IgD-negative memory B cell (primary cell): Measurements from ENCODE around the gene WDR37. TPM values are rescaled to one million over a fixed set of nuclear protein-coding genes. Genes with fewer than 3 reads are reported as not detected.

Experiments used
- H3K27ac Mint-ChIP-seq, 3 donors: one replicate each; pipeline ENCODE4 v1.8.0; 2020 to 2022; ENCODE audit warnings: mild to moderate bottlenecking in 3 of 3, mixed read lengths in 3 of 3, moderate library complexity in 1 of 3
- H3K27me3 Mint-ChIP-seq: one replicate; pipeline ENCODE4 v1.8.0; 2021; ENCODE audit warnings: mixed read lengths
- H3K36me3 Mint-ChIP-seq: one replicate; pipeline ENCODE4 v1.8.0; 2020; ENCODE audit warnings: mild to moderate bottlenecking, mixed read lengths
- H3K4me1 Mint-ChIP-seq, 3 donors: one replicate each; pipeline ENCODE4 v1.8.0; 2020 to 2022; ENCODE audit warnings: mixed read lengths in 3 of 3, mild to moderate bottlenecking in 1 of 3
- H3K4me3 Mint-ChIP-seq, 4 donors: one replicate each; pipeline ENCODE4 v1.8.0; 2020 to 2022; ENCODE audit warnings: mild to moderate bottlenecking in 4 of 4, mixed read lengths in 4 of 4, moderate library complexity in 3 of 4
- H3K9me3 Mint-ChIP-seq, 3 donors: one replicate each; pipeline ENCODE4 v1.8.0; 2020 to 2021; ENCODE audit warnings: mixed read lengths in 3 of 3, mild to moderate bottlenecking in 1 of 3
- polyA plus RNA-seq: library from polyadenylated mRNA; unstranded; fragments of 300-500 nt; fragmentation: Illumina TruSeq; gene quantifications from one replicate; pipeline ENCODE4 v1.2.3, GENCODE V29; 2021

Gene WDR37
- polyA plus RNA-seq, 1 donor from 2014 or later, result 14.7 TPM

DNA sequence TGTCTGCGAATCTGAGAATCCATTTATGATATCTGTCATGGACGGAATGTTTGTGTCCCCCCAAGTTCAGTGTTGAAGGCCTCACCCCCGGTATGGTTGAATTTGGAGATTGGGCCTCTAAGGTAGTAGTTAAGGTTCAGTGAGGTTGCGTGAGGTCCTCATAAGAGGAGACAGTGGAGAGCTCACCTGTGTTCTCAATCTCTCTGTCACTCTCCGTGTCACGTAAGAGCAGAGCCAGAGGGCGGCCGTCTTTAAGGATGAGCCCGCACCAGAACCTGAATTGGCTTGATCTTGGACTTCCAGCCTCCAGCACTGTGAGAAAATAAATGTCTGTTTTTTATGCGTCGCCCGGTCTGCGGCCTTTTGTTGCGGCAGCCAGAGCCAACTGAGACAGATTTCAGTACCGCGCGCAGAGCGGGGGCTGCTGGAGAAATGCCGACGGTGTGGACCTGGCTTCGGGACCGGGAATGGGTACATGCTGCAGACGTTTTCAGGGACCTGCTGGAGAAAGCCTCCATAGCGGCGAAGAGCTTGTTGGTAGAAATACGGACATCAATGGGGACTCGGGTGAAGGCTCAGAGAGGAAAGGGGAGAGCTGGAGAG lies 40.2 kb downstream of the WDR37 start:
- Mint-ChIP-seq H3K36me3 (peaks cover 2% of the 10 kb centered on the region), H3K27ac (no peak overlapping the region), H3K4me3 (no peak overlapping the region), H3K27me3 (no peaks in the 10 kb centered on the region), H3K4me1 (peaks cover 0 to 3% (median 0%) of the 10 kb centered on the region in 3 donors), H3K9me3 (no peaks in the 10 kb centered on the region)

DNA sequence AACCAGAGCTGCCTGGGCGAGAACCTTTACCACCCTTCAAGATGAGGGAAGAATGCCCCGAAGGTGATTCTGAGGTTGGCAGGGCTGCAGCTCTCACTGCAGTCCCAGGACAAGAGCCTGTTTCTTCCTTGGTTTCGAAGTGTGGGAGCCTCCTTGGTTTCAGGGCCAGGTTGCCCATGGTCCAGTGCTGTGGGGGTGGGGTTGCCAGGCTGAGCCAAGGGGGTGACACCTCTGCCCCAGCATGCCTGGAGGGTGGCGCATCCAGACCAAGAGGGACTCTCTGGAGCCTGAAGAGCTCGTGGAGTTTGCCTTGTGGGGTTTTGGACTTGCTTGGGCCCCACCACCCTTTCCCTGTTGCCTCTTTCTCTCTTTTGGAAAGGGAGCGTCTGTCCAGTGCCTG lies 41.3 kb downstream of the WDR37 start:
- Mint-ChIP-seq H3K4me3 (no peak overlapping the region), H3K9me3 (no peaks in the 10 kb centered on the region), H3K27ac (no peak overlapping the region), H3K4me1 (peaks cover 0 to 3% (median 0%) of the 10 kb centered on the region in 3 donors), H3K27me3 (no peaks in the 10 kb centered on the region), H3K36me3 (peaks cover 2% of the 10 kb centered on the region)

DNA sequence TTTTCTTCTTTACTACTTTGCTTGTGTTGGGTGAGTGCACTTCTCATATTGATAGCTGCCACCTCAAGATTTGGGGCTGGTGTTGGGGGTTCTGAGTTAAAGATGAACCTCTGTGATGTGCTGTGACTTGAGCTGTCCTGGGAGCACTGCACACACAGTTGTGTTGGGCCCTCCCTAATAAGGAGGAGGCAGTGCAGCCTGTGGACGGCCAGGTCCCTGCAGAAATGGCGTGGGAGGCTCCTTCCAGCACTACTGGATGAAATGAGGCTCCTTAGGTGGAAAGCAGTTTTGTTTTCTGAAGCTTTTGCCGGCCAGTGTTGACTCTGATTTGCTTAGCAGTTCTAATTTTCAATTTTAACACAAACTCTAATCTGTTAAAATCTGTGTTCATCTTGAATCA lies 44.0 kb downstream of the WDR37 start:
- H3K27me3 Mint-ChIP-seq, result no peaks in the 10 kb centered on the region
- peaks cover 0 to 3% (median 0%) of the 10 kb centered on the region in 3 donors for H3K4me1 Mint-ChIP-seq
- no peak overlapping the region for H3K27ac Mint-ChIP-seq
- H3K36me3 Mint-ChIP-seq, result peaks cover 3% of the 10 kb centered on the region
- no peaks in the 10 kb centered on the region for H3K9me3 Mint-ChIP-seq
- H3K4me3 Mint-ChIP-seq, result no peak overlapping the region

DNA sequence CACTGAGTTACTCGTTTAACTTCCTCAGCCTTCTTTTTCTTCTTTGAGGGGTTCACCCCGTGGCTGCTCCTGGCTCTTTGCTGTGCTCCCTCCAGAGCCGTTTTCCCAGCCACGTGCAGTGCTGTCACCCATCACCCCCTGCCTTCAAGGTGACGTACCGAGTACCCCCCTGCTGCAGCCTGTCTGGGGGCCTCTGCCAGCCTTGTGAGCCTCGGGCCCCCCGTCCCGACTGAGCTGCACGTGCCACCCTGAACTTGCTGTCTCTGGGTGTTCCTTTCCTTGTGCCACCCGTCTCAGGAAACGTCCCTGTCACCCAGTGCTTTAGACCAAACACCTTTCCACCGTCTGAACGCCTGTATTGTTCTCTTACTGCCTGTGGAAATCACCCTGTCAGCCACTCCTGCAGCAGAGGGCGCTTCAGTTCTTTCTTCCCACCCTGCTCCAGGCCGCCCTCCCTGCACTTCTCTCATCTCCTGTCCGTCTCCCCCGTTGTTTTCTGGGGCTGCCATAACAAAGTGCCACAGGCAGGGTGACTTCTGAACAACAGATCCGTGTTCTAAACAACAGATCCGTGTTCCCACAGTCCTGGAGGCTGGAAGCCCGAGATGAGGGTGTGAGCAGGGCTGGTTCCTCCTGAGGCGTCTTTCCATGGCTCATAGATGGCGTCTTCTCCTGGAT lies 44.6 kb downstream of the WDR37 start:
- no peaks in the 10 kb centered on the region for H3K27me3 Mint-ChIP-seq
- H3K36me3 Mint-ChIP-seq, result peaks cover 3% of the 10 kb centered on the region
- peaks cover 0 to 3% (median 0%) of the 10 kb centered on the region in 3 donors for H3K4me1 Mint-ChIP-seq
- H3K9me3 Mint-ChIP-seq, result no peaks in the 10 kb centered on the region
- peak overlapping the region in 1 of 4 donors; percentile 55 for H3K4me3 Mint-ChIP-seq
- H3K27ac Mint-ChIP-seq, result peak overlapping the region in 1 of 3 donors; percentile 4

DNA sequence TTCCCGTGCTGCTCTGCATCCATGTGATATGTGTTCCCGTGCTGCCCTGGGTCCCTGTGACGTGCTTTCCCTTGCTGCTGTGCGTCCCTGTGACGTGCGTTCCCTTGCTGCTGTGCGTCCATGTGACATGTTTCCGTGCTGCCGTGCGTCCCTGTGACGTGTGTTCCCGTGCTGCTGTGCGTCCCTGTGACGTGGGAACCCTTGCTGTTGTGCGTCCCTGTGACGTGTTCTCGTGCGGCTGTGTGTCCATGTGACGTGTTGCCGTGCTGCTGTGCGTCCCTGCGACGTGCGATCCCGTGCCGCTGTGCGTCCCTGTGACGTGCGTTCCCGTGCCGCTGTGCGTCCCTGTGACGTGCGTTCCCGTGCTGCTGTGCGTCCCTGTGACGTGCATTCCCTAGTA lies 45.8 kb downstream of the WDR37 start:
- no peaks in the 10 kb centered on the region for H3K27me3 Mint-ChIP-seq
- no peaks in the 10 kb centered on the region for H3K9me3 Mint-ChIP-seq
- peaks cover 7% of the 10 kb centered on the region for H3K36me3 Mint-ChIP-seq
- no peak overlapping the region for H3K27ac Mint-ChIP-seq
- H3K4me1 Mint-ChIP-seq, result peaks cover 0 to 3% (median 3%) of the 10 kb centered on the region in 3 donors
- no peak overlapping the region for H3K4me3 Mint-ChIP-seq

DNA sequence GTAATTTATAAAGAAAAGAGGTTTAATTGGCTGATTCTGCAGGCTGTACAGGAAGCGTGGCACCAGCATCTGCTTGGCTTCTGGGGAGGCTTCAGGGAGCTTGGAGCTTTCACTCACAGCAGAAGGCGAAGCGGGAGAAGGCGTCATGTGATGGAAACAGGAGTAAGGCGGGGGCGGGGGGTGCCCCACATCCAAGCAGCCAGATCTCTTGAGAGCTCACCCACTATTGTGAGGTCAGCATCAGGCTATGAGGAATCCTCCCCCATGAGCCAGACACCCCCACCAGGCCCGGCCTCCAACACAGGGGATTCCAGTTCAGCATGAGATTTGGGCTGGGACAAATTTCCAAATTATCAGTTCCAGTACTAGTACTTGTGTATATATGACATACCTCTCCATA lies 46.2 kb downstream of the WDR37 start:
- H3K36me3 Mint-ChIP-seq, result peaks cover 7% of the 10 kb centered on the region
- H3K4me3 Mint-ChIP-seq, result no peak overlapping the region
- H3K4me1 Mint-ChIP-seq, result peaks cover 0 to 3% (median 3%) of the 10 kb centered on the region in 3 donors
- H3K27me3 Mint-ChIP-seq, result no peaks in the 10 kb centered on the region
- peak overlapping the region in 1 of 3 donors; percentile 14 for H3K27ac Mint-ChIP-seq
- no peaks in the 10 kb centered on the region for H3K9me3 Mint-ChIP-seq

DNA sequence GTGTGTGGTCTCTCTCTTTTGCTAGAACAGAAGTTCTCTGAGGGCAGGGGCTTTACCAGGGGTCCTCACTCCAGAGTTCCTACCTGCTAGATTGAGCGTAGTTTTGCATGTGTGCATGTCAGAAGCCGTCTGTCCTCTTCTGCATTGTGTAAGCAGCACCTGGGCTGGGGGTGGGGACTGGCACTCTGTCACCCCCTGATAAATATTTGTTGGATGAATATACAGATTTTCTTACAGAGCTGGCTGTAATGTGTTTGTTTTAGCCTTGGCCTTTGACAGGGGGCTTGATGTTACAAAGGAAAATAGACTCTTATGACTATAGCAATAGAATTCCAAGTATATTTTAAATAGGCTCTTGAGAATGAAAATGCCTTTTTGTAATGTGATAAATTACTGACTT lies 46.6 kb downstream of the WDR37 start:
- Mint-ChIP-seq H3K27me3 (peaks cover 2% of the 10 kb centered on the region), H3K27ac (peak overlapping the region in 1 of 3 donors; percentile 14), H3K36me3 (peaks cover 11% of the 10 kb centered on the region), H3K4me3 (no peak overlapping the region), H3K4me1 (peaks cover 0 to 3% (median 3%) of the 10 kb centered on the region in 3 donors), H3K9me3 (no peaks in the 10 kb centered on the region)

DNA sequence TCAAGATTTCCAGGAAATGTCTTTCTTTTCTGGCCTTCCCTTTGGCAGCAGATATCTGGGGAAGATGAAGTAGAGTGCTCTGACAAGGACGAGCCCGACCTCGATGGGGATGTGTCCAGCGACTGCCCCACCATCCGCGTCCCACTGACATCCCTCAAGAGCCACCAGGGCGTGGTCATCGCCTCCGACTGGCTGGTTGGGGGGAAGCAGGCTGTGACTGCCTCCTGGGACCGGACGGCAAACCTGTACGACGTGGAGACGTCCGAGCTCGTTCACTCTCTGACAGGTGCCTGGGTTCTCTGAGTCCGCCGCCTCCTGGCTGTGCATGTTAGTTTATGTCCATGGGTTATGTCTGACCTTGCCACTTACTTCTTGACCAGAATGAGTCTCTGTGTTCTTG lies 47.4 kb downstream of the WDR37 start:
- no peaks in the 10 kb centered on the region for H3K9me3 Mint-ChIP-seq

DNA sequence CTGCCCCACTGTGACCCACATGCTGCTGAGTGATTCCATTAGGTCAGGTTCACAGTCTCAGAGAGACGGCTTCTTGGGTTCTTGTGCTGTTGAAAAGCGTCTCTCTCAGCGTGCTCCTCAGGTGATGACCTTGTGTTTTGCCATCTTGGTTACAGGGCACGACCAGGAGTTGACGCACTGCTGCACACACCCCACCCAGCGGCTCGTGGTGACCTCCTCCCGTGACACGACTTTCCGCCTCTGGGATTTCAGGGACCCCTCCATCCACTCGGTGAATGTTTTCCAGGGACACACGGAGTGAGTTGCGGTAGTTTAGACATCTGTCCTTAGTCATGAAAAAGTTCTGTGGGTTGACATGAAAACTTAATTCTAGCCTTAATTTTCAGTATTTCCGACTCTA lies 48.8 kb downstream of the WDR37 start:
- Mint-ChIP-seq H3K4me1 (peaks cover 2 to 7% (median 4%) of the 10 kb centered on the region in 3 donors), H3K27ac (peak overlapping the region in 1 of 3 donors; percentile 50), H3K36me3 (peaks cover 13% of the 10 kb centered on the region)

More for the DNA sequence above, 47.4 kb downstream of the WDR37 start:
- Mint-ChIP-seq H3K4me3 (no peak overlapping the region), H3K27ac (no peak overlapping the region), H3K27me3 (peaks cover 2% of the 10 kb centered on the region), H3K36me3 (peaks cover 13% of the 10 kb centered on the region), H3K4me1 (peaks cover 0 to 3% (median 3%) of the 10 kb centered on the region in 3 donors)

DNA sequence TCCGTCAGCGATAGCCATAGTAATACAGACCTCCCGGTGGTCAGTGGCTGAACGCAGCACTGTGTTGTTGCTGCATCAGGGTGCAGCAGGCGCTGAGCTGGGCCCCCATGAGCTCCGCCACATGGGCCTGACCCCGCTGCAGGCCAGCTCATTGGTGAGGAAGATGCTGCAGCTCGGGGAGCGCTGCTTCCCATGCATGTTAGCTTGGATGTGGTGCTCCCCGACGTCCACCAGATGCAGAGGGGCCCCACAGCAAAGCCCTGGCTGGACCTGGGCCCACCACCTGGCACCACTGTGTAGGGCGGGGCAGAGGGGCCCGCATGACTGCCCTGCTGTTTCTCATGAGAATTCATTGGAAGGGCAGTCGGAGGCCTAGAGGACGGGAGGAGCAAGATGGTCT lies 50.8 kb downstream of the WDR37 start:
- H3K27ac Mint-ChIP-seq, result no peak overlapping the region

More for the DNA sequence above, 48.8 kb downstream of the WDR37 start:
- Mint-ChIP-seq H3K9me3 (no peaks in the 10 kb centered on the region), H3K27me3 (peaks cover 2% of the 10 kb centered on the region), H3K4me3 (no peak overlapping the region)

DNA sequence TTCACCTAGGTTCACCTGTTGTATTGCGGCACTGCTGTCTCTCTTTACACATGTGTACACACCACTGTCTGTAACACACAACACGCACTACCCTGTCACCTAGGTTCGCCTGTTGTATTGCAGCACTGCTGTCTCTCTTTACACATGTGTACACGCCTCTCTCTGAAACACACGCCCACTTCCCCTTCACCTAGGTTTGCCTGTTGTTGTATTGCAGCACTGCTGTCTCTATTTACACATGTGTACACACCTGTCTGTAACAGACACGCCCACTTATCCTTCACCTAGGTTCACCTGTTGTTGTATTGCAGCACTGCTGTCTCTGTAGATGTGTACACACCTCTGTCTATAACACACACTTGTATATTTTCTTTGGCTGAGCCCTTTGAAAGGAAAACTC lies 51.5 kb downstream of the WDR37 start:
- no peaks in the 10 kb centered on the region for H3K9me3 Mint-ChIP-seq
- H3K4me1 Mint-ChIP-seq, result peaks cover 6 to 13% (median 11%) of the 10 kb centered on the region in 3 donors
- H3K27ac Mint-ChIP-seq, result no peak overlapping the region
- no peak overlapping the region for H3K4me3 Mint-ChIP-seq
- peaks cover 13% of the 10 kb centered on the region for H3K36me3 Mint-ChIP-seq
- H3K27me3 Mint-ChIP-seq, result peaks cover 2% of the 10 kb centered on the region

More for the DNA sequence above, 50.8 kb downstream of the WDR37 start:
- Mint-ChIP-seq H3K4me3 (no peak overlapping the region), H3K36me3 (peaks cover 13% of the 10 kb centered on the region), H3K27me3 (peaks cover 2% of the 10 kb centered on the region), H3K9me3 (no peaks in the 10 kb centered on the region), H3K4me1 (peaks cover 6 to 13% (median 11%) of the 10 kb centered on the region in 3 donors)

DNA sequence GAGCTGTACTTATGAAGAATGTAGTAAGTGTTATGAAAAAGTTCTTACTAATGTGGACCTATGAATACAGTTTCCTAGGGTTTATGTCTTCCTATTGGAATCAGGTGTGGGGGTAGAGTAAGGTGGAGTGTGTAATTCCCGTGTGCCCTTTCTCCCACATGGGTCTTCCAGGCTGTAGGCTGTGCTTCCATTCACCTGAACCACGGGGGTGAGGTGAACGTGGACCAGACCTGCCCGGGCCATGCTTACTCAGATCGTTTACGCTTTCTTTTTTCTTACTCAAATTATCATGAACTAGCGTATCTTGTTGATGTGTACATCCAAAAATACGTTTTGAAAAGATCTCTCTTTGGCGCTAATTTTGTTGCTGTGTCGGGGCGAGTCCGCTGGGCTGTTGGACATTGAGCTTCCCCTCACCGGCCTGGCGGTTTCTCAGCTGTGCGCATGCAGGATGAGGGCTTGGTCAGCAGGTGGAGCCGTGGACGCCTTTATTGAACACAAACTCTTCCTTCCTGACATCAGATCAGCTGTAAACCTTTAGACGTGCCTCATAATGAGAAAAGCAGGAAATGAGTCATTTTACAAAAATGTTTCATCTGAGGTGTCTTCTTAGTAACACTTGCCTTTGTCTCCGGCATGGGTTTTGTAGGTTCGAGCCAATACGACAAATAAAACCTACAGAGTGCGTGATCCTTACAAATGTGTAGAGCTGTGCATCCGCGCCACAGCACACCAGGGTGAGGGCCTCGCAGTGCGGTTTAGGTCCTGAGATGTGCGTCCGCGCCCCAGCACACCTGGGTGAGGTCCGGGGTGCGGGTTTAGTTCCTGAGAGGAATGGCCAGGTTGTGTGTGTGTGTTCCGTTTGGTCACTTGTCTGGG lies 53.8 kb downstream of the WDR37 start:
- H3K4me3 Mint-ChIP-seq, result peak overlapping the region in 2 of 4 donors; percentile 46 to 63
- peaks cover 11% of the 10 kb centered on the region for H3K36me3 Mint-ChIP-seq
- peaks cover 6 to 13% (median 11%) of the 10 kb centered on the region in 3 donors for H3K4me1 Mint-ChIP-seq
- peak overlapping the region in 2 of 3 donors; percentile 33 to 80 for H3K27ac Mint-ChIP-seq
- peaks cover 2% of the 10 kb centered on the region for H3K27me3 Mint-ChIP-seq
- no peaks in the 10 kb centered on the region for H3K9me3 Mint-ChIP-seq

DNA sequence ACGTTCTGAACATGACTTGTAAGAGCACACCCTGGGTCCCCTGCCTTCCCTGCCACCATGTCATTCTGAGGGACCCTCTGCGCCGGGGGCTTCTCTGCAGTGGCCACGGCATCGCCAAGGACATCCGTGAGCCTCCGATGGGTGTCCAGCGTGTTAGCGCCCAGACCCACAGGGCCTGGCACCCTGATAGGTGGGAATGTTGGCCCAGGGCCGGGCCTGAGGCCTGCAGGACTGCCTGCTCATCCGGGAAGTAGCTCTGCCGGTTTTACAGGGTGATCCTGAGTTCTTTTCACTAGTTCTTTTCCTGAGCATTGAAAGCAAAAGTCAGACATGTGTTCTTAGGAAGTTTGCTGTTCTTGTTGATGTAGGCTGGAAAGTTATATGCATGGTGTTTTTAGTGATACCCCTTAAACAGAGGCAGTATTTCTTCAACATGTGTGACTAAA lies 54.5 kb downstream of the WDR37 start:
- peaks cover 6 to 16% (median 13%) of the 10 kb centered on the region in 3 donors for H3K4me1 Mint-ChIP-seq
- H3K27me3 Mint-ChIP-seq, result peaks cover 2% of the 10 kb centered on the region
- peak overlapping the region in 2 of 3 donors; percentile 33 to 80 for H3K27ac Mint-ChIP-seq
- H3K9me3 Mint-ChIP-seq, result no peaks in the 10 kb centered on the region
- H3K4me3 Mint-ChIP-seq, result peak overlapping the region in 1 of 4 donors; percentile 63
- peaks cover 11% of the 10 kb centered on the region for H3K36me3 Mint-ChIP-seq

DNA sequence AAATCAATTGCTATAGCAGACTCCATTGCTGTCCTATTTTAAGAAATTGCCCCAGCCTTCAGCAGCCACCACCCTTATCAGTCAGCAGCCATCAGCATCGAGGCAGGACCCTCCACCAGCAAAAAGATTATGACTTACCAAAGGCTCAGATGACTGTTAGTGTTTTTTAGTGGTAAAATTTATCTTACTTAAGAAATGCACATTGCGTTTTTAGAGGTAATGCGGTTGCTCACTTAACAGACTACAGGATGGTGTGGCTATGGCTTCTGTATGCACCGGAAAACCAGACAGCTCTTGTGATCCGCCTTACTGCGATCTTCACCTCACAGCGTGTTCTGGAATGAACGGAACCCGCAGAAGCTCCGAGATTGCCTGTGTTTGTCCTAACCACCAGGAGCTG lies 58.1 kb downstream of the WDR37 start:
- no peak overlapping the region for H3K4me3 Mint-ChIP-seq
- no peaks in the 10 kb centered on the region for H3K9me3 Mint-ChIP-seq
- no peak overlapping the region for H3K27ac Mint-ChIP-seq
- H3K4me1 Mint-ChIP-seq, result peaks cover 6 to 17% (median 10%) of the 10 kb centered on the region in 3 donors
- peaks cover 2% of the 10 kb centered on the region for H3K36me3 Mint-ChIP-seq
- H3K27me3 Mint-ChIP-seq, result no peaks in the 10 kb centered on the region
